ENCODE measurements around the gene INPP5A. TPM values are rescaled to one million over a fixed set of nuclear protein-coding genes. Genes with fewer than 3 reads are reported as not detected.

INPP5A gene
- total and polyA plus RNA-seq, 9 of the 15 experiments (the other 6 are each of a cell fraction or from before 2014, with no cell fraction given), result 0.66 to 11.6 (median 7.7) TPM

GRCh38 chr10:132783165-132783939 lies 245.8 kb downstream of the INPP5A start:
- Histone ChIP-seq H3K27ac (ENCODE audit: extremely low read depth, low read depth, low read length) (no peak overlapping the region), H3K4me3 (no peak overlapping the region), H3K4me2 (ENCODE audit: insufficient read depth, low read length) (no peak overlapping the region), H3K36me3 (ENCODE audit: control insufficient read depth, insufficient read depth, low read length) (no peaks in the 10 kb centered on the region), H4K20me1 (replicated peaks; ENCODE audit: control insufficient read depth, insufficient read depth, low read length) (no peaks in the 10 kb centered on the region), H3K4me1 (replicated peaks in 1 of 2; ENCODE audit: control insufficient read depth in 2 of 2, insufficient read depth in 2 of 2, low read length in 2 of 2) (no peaks in the 10 kb centered on the region), H3K9me3 (replicated peaks; ENCODE audit: control insufficient read depth, insufficient read depth, low read depth, low read length) (no peaks in the 10 kb centered on the region), H3K79me2 (ENCODE audit: control insufficient read depth, insufficient read depth, low read length) (no peaks in the 10 kb centered on the region), H3K9me1 (ENCODE audit: control insufficient read depth, insufficient read depth, low read length) (no peaks in the 10 kb centered on the region), H3K27me3 (ENCODE audit: control insufficient read depth in 2 of 2, insufficient read depth in 2 of 2, low read length in 2 of 2) (no peaks in the 10 kb centered on the region), H2AFZ (ENCODE audit: low read depth, low read length) (no peak overlapping the region), H3K9ac (ENCODE audit: insufficient read depth in 1 of 2, low read depth in 2 of 2, low read length in 2 of 2) (no peak overlapping the region)
- ChIA-PET POLR2A (no interaction called here), CTCF (ENCODE audit: low intra/inter-chr PET ratio) (no interaction called here)
- BruUV-seq (replicated peaks), result no TSS peak
- FAIRE-seq (no peak), ATAC-seq (no peak), DNase-seq (ENCODE audit: extremely low read depth in 1 of 4, low spot score in 3 of 4) (no peak)
- TF ChIP-seq EGR1 (conservative IDR thresholded peaks at IDR 0.05), result no peak
- no peak for TF ChIP-seq CXXC5 (CRISPR knock-in tag; IDR thresholded peaks at IDR 0.05)
- TF ChIP-seq HEY1 (CRISPR knock-in tag; IDR thresholded peaks at IDR 0.05; ENCODE audit: borderline replicate concordance), result no peak
- TF ChIP-seq FUS (optimal IDR thresholded peaks at IDR 0.05; ENCODE audit: low read depth, low read length), result no peak
- intact Hi-C loops (cut with micrococcal nuclease), result no loop called here
- 81% methylated on average over 17 of the region's 30 CpGs for WGBS (ENCODE audit: insufficient coverage, low coverage, missing lambda C conversion rate)
- in situ Hi-C loops (cut with MboI), result no loop called here

All from K562 (cell line).